Measurements from ENCODE around the gene EHMT1.
"Not testable (repeated sequence)": the region's sequence is repeated elsewhere in the genome, so short reads cannot be mapped to it uniquely, and the experiment has no call there.

Gene EHMT1

GRCh38 chr9:137615387-137615871 lies 3.4 kb upstream of the EHMT1 start:
- no peaks in the 10 kb centered on the region for H3K27me3 ChIP-seq (replicated peaks in 2 of 5; ENCODE audit: control insufficient read depth in 4 of 5, insufficient read depth in 5 of 5, low read length in 4 of 5)
- no peak overlapping the region for H3K4me3 ChIP-seq (ENCODE audit: control insufficient read depth in 1 of 7, extremely low read depth in 1 of 7, insufficient read depth in 4 of 7, low read depth in 2 of 7, low read length in 6 of 7)
- peaks cover 6 to 39% (median 38%) of the 10 kb centered on the region in 4 experiments for H3K4me1 ChIP-seq (ENCODE audit: control extremely low read depth in 1 of 4, control insufficient read depth in 4 of 4, insufficient read depth in 4 of 4, low read length in 3 of 4)
- CTCF ChIA-PET: no interaction called here
- DNase-seq: no peak
- POLR2A ChIA-PET: no interaction called here
- peaks cover 4 to 43% (median 27%) of the 10 kb centered on the region in 4 experiments for H3K36me3 ChIP-seq (ENCODE audit: control insufficient read depth in 4 of 4, insufficient read depth in 4 of 4, low read length in 3 of 4)
- WGBS (ENCODE audit: insufficient coverage): 98% methylated on average over 18 of the region's 19 CpGs
- H3K27ac ChIP-seq (ENCODE audit: insufficient read depth in 1 of 2, low read depth in 1 of 2, low read length in 2 of 2, poor library complexity in 1 of 2, severe bottlenecking in 2 of 2): no peak overlapping the region
- no peaks in the 10 kb centered on the region for H3K9me3 ChIP-seq (ENCODE audit: control extremely low read depth in 1 of 5, control insufficient read depth in 4 of 5, insufficient read depth in 2 of 5, low read depth in 1 of 5, low read length in 4 of 5)

- no peaks in the 10 kb centered on the region for H3K9me3 ChIP-seq (ENCODE audit: control extremely low read depth in 1 of 5, control insufficient read depth in 4 of 5, insufficient read depth in 2 of 5, low read depth in 1 of 5, low read length in 4 of 5)
- ChIA-PET CTCF (interaction anchor here (0.7 kb wide), 1 partner anchor 67 kb away, joined by 3 read pairs; no protein-coding TSS in a partner anchor), POLR2A (interaction anchor here (0.8 to 1.0 kb wide), 3 partner anchors 13 to 29 kb away, joined by 3 to 5 read pairs (median 3); no protein-coding TSS in a partner anchor)
- peak overlapping the region; percentile 76 to 96 (median 95) for H3K4me3 ChIP-seq (ENCODE audit: control insufficient read depth in 1 of 7, extremely low read depth in 1 of 7, insufficient read depth in 4 of 7, low read depth in 2 of 7, low read length in 6 of 7)
- H3K4me1 ChIP-seq (ENCODE audit: control extremely low read depth in 1 of 4, control insufficient read depth in 4 of 4, insufficient read depth in 4 of 4, low read length in 3 of 4): peaks cover 6 to 38% (median 32%) of the 10 kb centered on the region in 4 experiments
- no peaks in the 10 kb centered on the region for H3K27me3 ChIP-seq (replicated peaks in 2 of 5; ENCODE audit: control insufficient read depth in 4 of 5, insufficient read depth in 5 of 5, low read length in 4 of 5)
- H3K27ac ChIP-seq (ENCODE audit: insufficient read depth in 1 of 2, low read depth in 1 of 2, low read length in 2 of 2, poor library complexity in 1 of 2, severe bottlenecking in 2 of 2): peak overlapping the region; percentile 74 to 89
- peaks cover 2 to 29% (median 14%) of the 10 kb centered on the region in 4 experiments for H3K36me3 ChIP-seq (ENCODE audit: control insufficient read depth in 4 of 4, insufficient read depth in 4 of 4, low read length in 3 of 4)
- WGBS (ENCODE audit: insufficient coverage): under 1% methylated on average over 57 of the region's 58 CpGs
- peak in 2 of 3 donors; percentile 50 to 51 for DNase-seq
These were observed 639 bp downstream of the EHMT1 start for GRCh38 chr9:137619240-137620047.

- no peak for DNase-seq
- Histone ChIP-seq H3K9me3 (ENCODE audit: control extremely low read depth in 1 of 5, control insufficient read depth in 4 of 5, insufficient read depth in 2 of 5, low read depth in 1 of 5, low read length in 4 of 5) (no peaks in the 10 kb centered on the region), H3K27ac (ENCODE audit: insufficient read depth in 1 of 2, low read depth in 1 of 2, low read length in 2 of 2, poor library complexity in 1 of 2, severe bottlenecking in 2 of 2) (peak overlapping the region; percentile 74 to 89), H3K4me3 (ENCODE audit: control insufficient read depth in 1 of 7, extremely low read depth in 1 of 7, insufficient read depth in 4 of 7, low read depth in 2 of 7, low read length in 6 of 7) (peak overlapping the region in 6 of 7 experiments; percentile 79 to 96 (median 96)), H3K27me3 (replicated peaks in 2 of 5; ENCODE audit: control insufficient read depth in 4 of 5, insufficient read depth in 5 of 5, low read length in 4 of 5) (no peaks in the 10 kb centered on the region), H3K4me1 (ENCODE audit: control extremely low read depth in 1 of 4, control insufficient read depth in 4 of 4, insufficient read depth in 4 of 4, low read length in 3 of 4) (peaks cover 6 to 43% (median 37%) of the 10 kb centered on the region in 4 experiments), H3K36me3 (ENCODE audit: control insufficient read depth in 4 of 4, insufficient read depth in 4 of 4, low read length in 3 of 4) (peaks cover 2 to 23% (median 9%) of the 10 kb centered on the region in 4 experiments)
- WGBS (ENCODE audit: insufficient coverage): 57% methylated on average over 1 of the region's 4 CpGs
- ChIA-PET POLR2A (interaction anchor here (0.9 to 1.0 kb wide), 2 partner anchors 16 to 28 kb away, joined by 3 to 5 read pairs; no protein-coding TSS in a partner anchor), CTCF (interaction anchor here (1.1 to 1.2 kb wide), 2 partner anchors 38 to 40 kb away, joined by 3 read pairs; no protein-coding TSS in a partner anchor)
These were observed 1.2 kb downstream of the EHMT1 start for GRCh38 chr9:137620048-137620405.

GRCh38 chr9:137620581-137620980 lies 1.8 kb downstream of the EHMT1 start:
- POLR2A ChIA-PET: no interaction called here
- CTCF ChIA-PET: interaction anchor here (0.6 to 1.4 kb wide), 4 partner anchors 38 to 67 kb away, joined by 3 to 5 read pairs (median 3); no protein-coding TSS in a partner anchor
- no peak overlapping the region for H3K27ac ChIP-seq (ENCODE audit: insufficient read depth in 1 of 2, low read depth in 1 of 2, low read length in 2 of 2, poor library complexity in 1 of 2, severe bottlenecking in 2 of 2)
- 69% methylated on average over 4 of the region's 7 CpGs for WGBS (ENCODE audit: insufficient coverage)
- H3K9me3 ChIP-seq (ENCODE audit: control extremely low read depth in 1 of 5, control insufficient read depth in 4 of 5, insufficient read depth in 2 of 5, low read depth in 1 of 5, low read length in 4 of 5): no peaks in the 10 kb centered on the region
- H3K36me3 ChIP-seq (ENCODE audit: control insufficient read depth in 4 of 4, insufficient read depth in 4 of 4, low read length in 3 of 4): peaks cover 2 to 18% (median 5%) of the 10 kb centered on the region in 4 experiments
- peak overlapping the region in 4 of 7 experiments; percentile 29 to 96 (median 94) for H3K4me3 ChIP-seq (ENCODE audit: control insufficient read depth in 1 of 7, extremely low read depth in 1 of 7, insufficient read depth in 4 of 7, low read depth in 2 of 7, low read length in 6 of 7)
- DNase-seq: no peak
- H3K27me3 ChIP-seq (replicated peaks in 2 of 5; ENCODE audit: control insufficient read depth in 4 of 5, insufficient read depth in 5 of 5, low read length in 4 of 5): no peaks in the 10 kb centered on the region
- peaks cover 9 to 49% (median 42%) of the 10 kb centered on the region in 4 experiments for H3K4me1 ChIP-seq (ENCODE audit: control extremely low read depth in 1 of 4, control insufficient read depth in 4 of 4, insufficient read depth in 4 of 4, low read length in 3 of 4)

- CTCF ChIA-PET: interaction anchor here (0.6 to 1.4 kb wide), 4 partner anchors 39 to 67 kb away, joined by 3 to 5 read pairs (median 3); no protein-coding TSS in a partner anchor
- Histone ChIP-seq H3K4me3 (ENCODE audit: control insufficient read depth in 1 of 7, extremely low read depth in 1 of 7, insufficient read depth in 4 of 7, low read depth in 2 of 7, low read length in 6 of 7) (peak overlapping the region in 1 of 7 experiments; percentile 96), H3K9me3 (ENCODE audit: control extremely low read depth in 1 of 5, control insufficient read depth in 4 of 5, insufficient read depth in 2 of 5, low read depth in 1 of 5, low read length in 4 of 5) (no peaks in the 10 kb centered on the region), H3K36me3 (ENCODE audit: control insufficient read depth in 4 of 4, insufficient read depth in 4 of 4, low read length in 3 of 4) (peaks cover 2 to 14% (median 3%) of the 10 kb centered on the region in 4 experiments), H3K4me1 (ENCODE audit: control extremely low read depth in 1 of 4, control insufficient read depth in 4 of 4, insufficient read depth in 4 of 4, low read length in 3 of 4) (peaks cover 9 to 52% (median 47%) of the 10 kb centered on the region in 4 experiments), H3K27me3 (replicated peaks in 2 of 5; ENCODE audit: control insufficient read depth in 4 of 5, insufficient read depth in 5 of 5, low read length in 4 of 5) (no peaks in the 10 kb centered on the region), H3K27ac (ENCODE audit: insufficient read depth in 1 of 2, low read depth in 1 of 2, low read length in 2 of 2, poor library complexity in 1 of 2, severe bottlenecking in 2 of 2) (peak overlapping the region in 1 of 2 experiments; percentile 2)
- DNase-seq: peak in 2 of 3 donors; percentile 52 to 56
- 94% methylated on average over 5 of the region's 6 CpGs for WGBS (ENCODE audit: insufficient coverage)
- POLR2A ChIA-PET: no interaction called here
These were observed 2.4 kb downstream of the EHMT1 start for GRCh38 chr9:137621131-137621757.

GRCh38 chr9:137622211-137622610 lies 3.4 kb downstream of the EHMT1 start:
- CTCF ChIA-PET; DNase-seq; H3K36me3 ChIP-seq (ENCODE audit: control insufficient read depth in 4 of 4, insufficient read depth in 4 of 4, low read length in 3 of 4); POLR2A ChIA-PET; H3K27ac ChIP-seq (ENCODE audit: insufficient read depth in 1 of 2, low read depth in 1 of 2, low read length in 2 of 2, poor library complexity in 1 of 2, severe bottlenecking in 2 of 2); H3K27me3 ChIP-seq (replicated peaks in 2 of 5; ENCODE audit: control insufficient read depth in 4 of 5, insufficient read depth in 5 of 5, low read length in 4 of 5); H3K9me3 ChIP-seq (ENCODE audit: control extremely low read depth in 1 of 5, control insufficient read depth in 4 of 5, insufficient read depth in 2 of 5, low read depth in 1 of 5, low read length in 4 of 5); H3K4me3 ChIP-seq (ENCODE audit: control insufficient read depth in 1 of 7, extremely low read depth in 1 of 7, insufficient read depth in 4 of 7, low read depth in 2 of 7, low read length in 6 of 7): not testable (repeated sequence)
- H3K4me1 ChIP-seq (ENCODE audit: control extremely low read depth in 1 of 4, control insufficient read depth in 4 of 4, insufficient read depth in 4 of 4, low read length in 3 of 4): peaks cover 9 to 61% (median 52%) of the 10 kb centered on the region in 4 experiments
- WGBS (ENCODE audit: insufficient coverage): 97% methylated on average over 5 of the region's 8 CpGs
